Activated CD4-positive, alpha-beta memory T cell treated with anti-CD3 and anti-CD28 coated beads for 36 hours (primary cell): ENCODE data around the gene ZNF365. TPM values are rescaled to one million over a fixed set of nuclear protein-coding genes. Genes with fewer than 3 reads are reported as not detected.

Experiments
- CTCF ChIA-PET: fragments of 350-600 bp; sonication (Branson Sonifier 250); formaldehyde crosslinking; loops from one replicate; lab custom pipeline; 2021; ENCODE audit warnings: antibody characterized with exemption, inconsistent platforms; lab: Charles Lee
- POLR2A ChIA-PET: fragments of 350-600 bp; sonication (Branson Sonifier 250); formaldehyde crosslinking; loops from one replicate; lab custom pipeline; 2021; ENCODE audit warnings: antibody characterized with exemption; lab: Charles Lee
- DNase-seq: peaks from one replicate; pipeline ENCODE4 v3.0.0-alpha.2; 2020
- H3K27ac Mint-ChIP-seq: one replicate; pipeline ENCODE4 v1.8.0; 2021; ENCODE audit warnings: mixed read lengths
- H3K27me3 Mint-ChIP-seq: one replicate; pipeline ENCODE4 v1.8.0; 2021; ENCODE audit warnings: mixed read lengths
- H3K36me3 Mint-ChIP-seq: one replicate; pipeline ENCODE4 v1.8.0; 2021; ENCODE audit warnings: mixed read lengths
- H3K4me1 Mint-ChIP-seq: one replicate; pipeline ENCODE4 v1.8.0; 2021; ENCODE audit warnings: low read depth, mixed read lengths
- H3K4me3 Mint-ChIP-seq: one replicate; pipeline ENCODE4 v1.8.0; 2021; ENCODE audit warnings: mild to moderate bottlenecking, mixed read lengths
- H3K9me3 Mint-ChIP-seq: one replicate; pipeline ENCODE4 v1.8.0; 2021; ENCODE audit warnings: mixed read lengths
- intact Hi-C: fragments of 100-400 bp; cut with micrococcal nuclease; formaldehyde crosslinking; loops from one replicate; pipeline ENCODE4 v1.15.1; 2023
- total RNA-seq, 2 experiments: library from RNA; stranded (reverse); gene quantifications; one replicate each; pipeline ENCODE4 v1.2.3, GENCODE V29; 2021

The ZNF365 gene
- total RNA-seq, 2 experiments from 2014 or later = 1.2 to 1.4 TPM

DNA sequence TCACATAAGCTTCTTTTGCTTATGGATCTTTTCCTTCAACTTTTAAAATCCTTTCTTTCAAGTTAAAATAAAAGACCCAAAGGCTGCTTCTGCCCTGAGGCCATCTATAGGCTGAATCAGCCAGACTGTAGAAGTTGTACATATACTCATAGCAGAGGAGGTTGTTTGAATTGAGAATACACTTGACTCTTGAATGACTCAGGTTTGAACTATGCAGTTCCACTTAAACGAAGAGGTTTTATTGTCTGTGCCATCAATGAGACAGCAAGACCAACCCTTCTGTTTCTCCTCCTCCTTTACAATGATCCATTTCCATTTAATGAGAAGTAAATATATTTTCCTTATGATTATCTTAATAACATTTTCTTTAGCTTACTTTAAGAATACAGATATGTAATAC lies 5.8 kb downstream of the ZNF365 start:
- peaks cover 44% of the 10 kb centered on the region for H3K4me1 Mint-ChIP-seq
- no peak overlapping the region for H3K4me3 Mint-ChIP-seq
- H3K36me3 Mint-ChIP-seq = no peaks in the 10 kb centered on the region
- DNase-seq = no peak
- H3K9me3 Mint-ChIP-seq = no peaks in the 10 kb centered on the region
- intact Hi-C loops = loop anchor here (2.0 to 5.0 kb wide), 5 partner anchors 27 to 887 kb away; no protein-coding TSS in a partner anchor
- POLR2A ChIA-PET = interaction anchor here (0.7 kb wide), 1 partner anchor 46 kb away, joined by 3 read pairs; no protein-coding TSS in a partner anchor
- no peak overlapping the region for H3K27ac Mint-ChIP-seq
- H3K27me3 Mint-ChIP-seq = peaks cover 3% of the 10 kb centered on the region
- CTCF ChIA-PET = no interaction called here

DNA sequence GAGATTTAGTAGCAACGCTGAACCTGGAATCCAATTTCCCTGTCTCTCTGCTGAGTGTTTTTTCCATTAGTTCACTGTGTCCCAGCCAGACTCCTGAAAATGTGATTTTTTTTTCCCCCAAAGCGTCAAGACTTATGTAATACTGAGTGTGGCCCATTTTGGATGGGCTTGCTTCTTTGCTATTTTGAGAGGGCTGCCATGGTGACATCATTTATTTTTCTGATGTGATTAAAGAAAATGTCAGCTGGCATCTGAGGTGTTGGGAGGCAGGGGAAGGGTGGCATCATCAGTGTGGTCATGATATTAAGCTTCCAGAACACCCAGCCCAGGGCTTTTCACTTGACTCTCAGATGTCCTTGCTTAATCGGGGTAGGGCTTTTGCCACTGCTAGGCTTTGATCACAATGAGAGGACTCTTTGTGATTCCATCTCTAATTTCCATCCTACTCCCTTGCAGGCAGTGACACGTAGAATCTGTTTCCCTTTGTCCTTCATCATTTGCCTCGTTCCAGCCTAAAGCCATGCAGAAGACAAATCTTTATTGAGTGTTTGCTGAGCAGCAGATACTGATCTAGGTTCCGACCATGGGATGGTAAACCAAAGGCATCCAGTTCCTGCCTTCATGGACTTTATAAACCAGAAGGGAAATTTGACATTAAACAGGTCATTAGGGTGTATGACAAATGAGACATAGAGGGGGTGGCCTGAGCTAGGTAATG lies 7.4 kb downstream of the ZNF365 start:
- H3K4me3 Mint-ChIP-seq = no peak overlapping the region
- H3K27ac Mint-ChIP-seq = no peak overlapping the region
- ChIA-PET CTCF (no interaction called here), POLR2A (no interaction called here)
- DNase-seq = no peak
- H3K27me3 Mint-ChIP-seq = no peaks in the 10 kb centered on the region
- peaks cover 51% of the 10 kb centered on the region for H3K4me1 Mint-ChIP-seq
- intact Hi-C loops = loop anchor here (2.0 to 5.0 kb wide), 5 partner anchors 29 to 886 kb away; no protein-coding TSS in a partner anchor
- no peaks in the 10 kb centered on the region for H3K9me3 Mint-ChIP-seq
- no peaks in the 10 kb centered on the region for H3K36me3 Mint-ChIP-seq

DNA sequence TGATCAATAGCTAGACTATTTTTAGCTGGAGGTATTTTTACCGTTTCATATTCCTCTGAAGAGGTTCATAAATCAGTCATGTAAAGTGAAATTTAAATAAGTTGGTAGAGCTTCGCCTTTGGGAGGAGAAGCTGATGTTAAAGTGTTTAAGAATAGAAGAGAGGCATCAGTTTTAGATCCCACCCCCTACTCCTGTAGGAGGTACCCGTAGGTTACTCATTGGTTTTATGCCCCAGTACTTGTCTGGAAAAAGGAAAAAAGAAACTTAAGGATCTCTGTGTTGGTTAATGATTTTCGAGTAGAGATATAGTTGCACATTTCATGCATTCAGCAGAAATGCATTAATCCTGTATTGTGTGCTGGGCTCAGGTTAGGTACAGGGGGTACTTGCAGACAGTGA lies 8.7 kb downstream of the ZNF365 start:
- no peaks in the 10 kb centered on the region for H3K27me3 Mint-ChIP-seq
- no peak overlapping the region for H3K4me3 Mint-ChIP-seq
- POLR2A ChIA-PET = no interaction called here
- no peaks in the 10 kb centered on the region for H3K9me3 Mint-ChIP-seq
- H3K36me3 Mint-ChIP-seq = no peaks in the 10 kb centered on the region
- CTCF ChIA-PET = interaction anchor here (0.6 kb wide), 1 partner anchor 191 kb away, joined by 3 read pairs; no protein-coding TSS in a partner anchor
- H3K4me1 Mint-ChIP-seq = peaks cover 60% of the 10 kb centered on the region
- DNase-seq = no peak
- intact Hi-C loops = loop anchor here (5.0 kb wide), 4 partner anchors 254 to 884 kb away; no protein-coding TSS in a partner anchor
- no peak overlapping the region for H3K27ac Mint-ChIP-seq

DNA sequence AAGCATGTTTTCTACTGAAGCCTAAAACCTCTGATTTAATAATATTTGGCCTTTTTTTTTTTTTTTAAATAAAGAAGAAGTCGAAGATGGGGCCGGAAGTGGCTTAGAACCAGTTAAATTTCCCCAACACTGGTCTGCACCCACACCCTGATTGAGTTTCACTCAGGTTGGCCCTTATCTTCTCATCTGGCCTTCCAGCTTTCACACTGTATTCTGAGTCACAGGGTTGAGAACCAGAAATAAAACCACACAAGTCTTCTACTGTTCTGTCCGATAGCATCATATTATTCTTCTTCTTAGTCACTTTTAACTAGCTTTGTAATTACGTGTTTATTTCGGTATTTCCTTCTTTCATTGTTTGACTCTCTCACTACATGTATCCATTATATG lies 9.9 kb downstream of the ZNF365 start:
- Mint-ChIP-seq H3K27me3 (no peaks in the 10 kb centered on the region), H3K9me3 (no peaks in the 10 kb centered on the region), H3K27ac (peak overlapping the region; percentile 48), H3K4me3 (no peak overlapping the region), H3K4me1 (peaks cover 61% of the 10 kb centered on the region), H3K36me3 (no peaks in the 10 kb centered on the region)
- intact Hi-C loops = loop anchor here (1.0 to 5.0 kb wide), 10 partner anchors 42 to 883 kb away; no protein-coding TSS in a partner anchor
- POLR2A ChIA-PET = interaction anchor here (0.9 to 1.6 kb wide), 3 partner anchors 10 to 432 kb away, joined by 3 to 7 read pairs (median 3); partner anchors contain the start of genes EGR2 and ZNF365
- DNase-seq = peak; percentile 73
- CTCF ChIA-PET = interaction anchor here (0.6 to 1.0 kb wide), 2 partner anchors 34 to 141 kb away, joined by 3 to 4 read pairs; no protein-coding TSS in a partner anchor

DNA sequence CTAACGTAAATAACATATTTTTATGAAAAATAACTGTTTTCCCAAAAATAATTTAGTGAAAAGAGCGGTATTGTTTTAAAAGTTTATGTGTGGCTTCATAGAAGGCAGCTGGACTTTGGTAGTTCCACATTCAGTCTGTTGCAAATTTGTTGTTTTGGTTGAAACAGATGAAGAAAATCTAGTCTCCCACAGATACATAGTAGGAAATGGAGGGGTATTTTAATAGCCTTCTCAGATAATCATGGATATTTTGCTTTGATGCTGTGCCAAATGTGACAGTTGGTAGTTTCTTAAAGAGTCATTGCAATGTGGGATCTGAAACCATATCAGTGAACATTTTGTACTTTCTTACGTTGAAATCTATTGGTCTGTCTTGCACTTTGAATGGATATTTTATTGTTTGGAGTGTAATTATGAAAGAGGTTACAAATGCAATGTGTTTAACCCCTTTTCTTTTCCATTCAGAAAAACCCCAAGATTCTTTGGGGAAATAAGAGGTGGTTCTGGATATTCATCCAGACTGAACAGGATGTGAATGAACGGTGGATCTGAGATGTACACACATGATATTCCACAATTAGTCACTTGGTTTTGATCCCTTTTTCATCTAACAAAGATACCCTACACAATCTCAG lies 10.4 kb downstream of the ZNF365 start:
- Mint-ChIP-seq H3K27me3 (no peaks in the 10 kb centered on the region), H3K4me3 (no peak overlapping the region), H3K36me3 (no peaks in the 10 kb centered on the region), H3K27ac (peak overlapping the region; percentile 48), H3K9me3 (no peaks in the 10 kb centered on the region), H3K4me1 (peaks cover 59% of the 10 kb centered on the region)
- DNase-seq = no peak
- intact Hi-C loops = loop anchor here (1.0 to 5.0 kb wide), 10 partner anchors 42 to 883 kb away; no protein-coding TSS in a partner anchor
- POLR2A ChIA-PET = interaction anchor here (0.9 to 1.6 kb wide), 2 partner anchors 10 to 49 kb away, joined by 3 to 7 read pairs; partner anchors contain the start of gene ZNF365
- CTCF ChIA-PET = interaction anchor here (1.0 kb wide), 1 partner anchor 141 kb away, joined by 4 read pairs; no protein-coding TSS in a partner anchor

DNA sequence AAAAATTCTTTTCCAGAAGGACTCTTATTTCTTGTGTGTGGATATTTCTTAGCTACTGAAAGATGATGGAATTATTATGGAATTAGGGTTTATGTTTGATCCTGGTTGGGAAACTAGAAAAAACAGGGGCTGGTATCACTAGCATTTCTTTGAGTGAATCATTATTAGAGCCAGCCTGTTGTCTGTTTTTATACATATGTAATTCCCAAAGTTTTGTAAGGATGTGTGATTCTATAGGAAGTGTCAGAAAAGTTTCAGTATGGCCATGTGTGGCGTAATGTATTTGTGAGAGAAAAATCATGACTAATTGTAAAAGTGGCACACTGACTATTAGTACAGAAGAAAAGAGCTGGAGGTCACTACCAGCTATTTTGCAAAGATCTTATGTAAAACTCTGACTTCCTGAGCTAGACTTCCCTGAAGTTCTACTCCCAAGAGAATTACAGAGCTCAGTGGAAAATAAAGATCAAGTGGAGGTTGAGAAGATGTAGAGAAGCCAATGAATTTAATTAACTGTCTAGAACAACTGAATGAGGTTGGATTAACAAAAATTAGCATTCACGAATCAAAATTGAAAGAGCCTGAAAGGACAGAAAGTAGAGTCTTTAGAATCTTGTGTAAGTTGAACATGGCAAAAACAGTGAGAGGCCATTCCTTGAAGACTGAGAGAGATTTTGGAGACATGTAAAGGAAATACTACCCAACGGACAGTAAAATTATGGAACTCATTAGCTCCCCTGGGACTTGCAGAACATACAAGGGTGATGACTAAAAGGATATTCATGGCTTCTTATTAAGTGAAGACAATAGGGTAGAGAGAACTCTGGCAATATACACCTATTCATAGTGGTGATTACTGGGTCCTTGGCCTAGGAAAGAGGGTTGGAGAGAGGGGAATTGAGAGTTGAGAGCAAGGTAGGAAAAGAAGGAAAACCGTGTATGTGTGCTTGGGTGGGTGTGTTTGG lies 12.5 kb downstream of the ZNF365 start:
- no peak overlapping the region for H3K27ac Mint-ChIP-seq
- ChIA-PET POLR2A (interaction anchor here (0.5 kb wide), 1 partner anchor 636 kb away, joined by 4 read pairs; no protein-coding TSS in a partner anchor), CTCF (interaction anchor here (0.8 to 1.5 kb wide), 5 partner anchors 37 to 123 kb away, joined by 3 to 4 read pairs (median 4); no protein-coding TSS in a partner anchor)
- peaks cover 44% of the 10 kb centered on the region for H3K4me1 Mint-ChIP-seq
- H3K36me3 Mint-ChIP-seq = no peaks in the 10 kb centered on the region
- H3K4me3 Mint-ChIP-seq = no peak overlapping the region
- no peak for DNase-seq
- intact Hi-C loops = no loop called here
- no peaks in the 10 kb centered on the region for H3K27me3 Mint-ChIP-seq
- no peaks in the 10 kb centered on the region for H3K9me3 Mint-ChIP-seq

DNA sequence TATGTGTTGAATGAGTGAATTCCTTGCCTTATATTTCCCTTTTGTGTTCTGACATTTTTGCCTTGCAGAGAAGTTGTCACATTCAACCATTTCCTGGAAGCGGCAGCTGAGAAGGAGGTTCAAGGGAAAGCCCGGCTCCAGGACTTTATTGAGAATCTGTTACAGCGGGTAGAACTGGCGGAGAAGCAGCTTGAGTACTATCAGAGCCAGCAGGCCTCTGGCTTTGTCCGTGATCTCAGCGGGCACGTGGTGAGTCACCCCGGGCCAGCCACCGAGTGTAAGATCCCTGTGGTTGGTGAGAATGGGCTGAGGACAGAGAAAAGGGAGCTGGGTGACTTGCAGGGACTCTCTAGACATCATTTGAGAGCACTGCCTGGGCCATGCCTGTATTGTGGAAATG lies 14.2 kb downstream of the ZNF365 start:
- POLR2A ChIA-PET = no interaction called here
- intact Hi-C loops = no loop called here

DNA sequence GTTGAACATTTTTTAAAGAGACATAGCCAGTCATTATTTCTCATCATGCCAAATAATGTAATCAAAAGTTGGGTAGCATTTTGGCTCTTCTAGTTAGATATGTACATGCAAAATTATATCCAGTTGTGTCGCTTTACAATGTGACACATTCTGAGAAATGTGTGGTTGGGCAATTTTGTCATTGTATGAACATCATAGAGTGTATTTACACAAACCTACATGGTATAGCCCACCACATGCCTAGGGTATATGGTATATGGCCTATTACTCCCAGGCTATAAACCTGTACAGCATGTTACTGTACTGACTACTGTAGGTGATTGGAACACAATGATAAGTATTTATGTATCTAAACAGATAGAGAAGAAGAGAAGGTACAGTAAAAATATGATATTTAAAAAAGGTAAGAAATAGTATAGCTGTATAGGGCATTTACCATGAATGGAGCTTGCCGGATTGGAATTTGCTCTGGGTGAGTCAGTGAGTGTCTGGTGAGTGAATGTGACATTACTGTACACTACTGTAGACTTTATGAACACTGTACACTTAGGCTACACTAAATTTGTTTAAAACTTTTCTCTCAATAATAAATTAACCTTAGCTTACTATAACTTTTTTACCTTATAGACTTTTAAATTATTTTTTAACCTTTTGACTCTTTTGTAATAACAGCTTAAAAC lies 16.5 kb downstream of the ZNF365 start:
- Mint-ChIP-seq H3K9me3 (no peaks in the 10 kb centered on the region), H3K27me3 (no peaks in the 10 kb centered on the region), H3K4me3 (no peak overlapping the region), H3K36me3 (no peaks in the 10 kb centered on the region), H3K4me1 (peaks cover 19% of the 10 kb centered on the region), H3K27ac (no peak overlapping the region)
- POLR2A ChIA-PET = no interaction called here
- CTCF ChIA-PET = no interaction called here
- DNase-seq = no peak
- intact Hi-C loops = no loop called here

More for the DNA sequence above, 14.2 kb downstream of the ZNF365 start:
- Mint-ChIP-seq H3K4me3 (no peak overlapping the region), H3K27ac (no peak overlapping the region), H3K27me3 (no peaks in the 10 kb centered on the region), H3K4me1 (peaks cover 37% of the 10 kb centered on the region), H3K36me3 (no peaks in the 10 kb centered on the region), H3K9me3 (no peaks in the 10 kb centered on the region)
- no peak for DNase-seq
- CTCF ChIA-PET = interaction anchor here (1.2 kb wide), 1 partner anchor 43 kb away, joined by 4 read pairs; no protein-coding TSS in a partner anchor

DNA sequence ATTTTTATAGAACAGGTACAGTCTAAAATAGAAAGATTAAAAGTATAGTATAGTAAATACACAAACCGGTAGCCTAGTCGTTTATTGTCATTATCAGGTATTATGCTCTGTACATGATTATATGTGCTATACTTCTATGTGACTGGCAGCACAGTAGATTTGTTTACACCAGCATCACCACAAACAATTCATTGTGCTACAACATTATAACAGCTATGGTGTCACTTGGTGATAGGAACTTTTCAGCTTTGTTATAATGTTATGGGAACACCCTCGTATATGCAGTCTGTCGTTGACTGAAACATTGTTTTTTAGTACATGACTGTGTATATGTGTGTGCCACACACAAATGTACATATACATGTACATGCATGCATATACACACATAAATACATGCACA lies 19.1 kb downstream of the ZNF365 start:
- no peak for DNase-seq
- no peaks in the 10 kb centered on the region for H3K36me3 Mint-ChIP-seq
- no peak overlapping the region for H3K27ac Mint-ChIP-seq
- intact Hi-C loops = no loop called here
- ChIA-PET POLR2A (no interaction called here), CTCF (no interaction called here)
- no peaks in the 10 kb centered on the region for H3K9me3 Mint-ChIP-seq
- H3K4me3 Mint-ChIP-seq = no peak overlapping the region
- no peaks in the 10 kb centered on the region for H3K4me1 Mint-ChIP-seq
- H3K27me3 Mint-ChIP-seq = no peaks in the 10 kb centered on the region

DNA sequence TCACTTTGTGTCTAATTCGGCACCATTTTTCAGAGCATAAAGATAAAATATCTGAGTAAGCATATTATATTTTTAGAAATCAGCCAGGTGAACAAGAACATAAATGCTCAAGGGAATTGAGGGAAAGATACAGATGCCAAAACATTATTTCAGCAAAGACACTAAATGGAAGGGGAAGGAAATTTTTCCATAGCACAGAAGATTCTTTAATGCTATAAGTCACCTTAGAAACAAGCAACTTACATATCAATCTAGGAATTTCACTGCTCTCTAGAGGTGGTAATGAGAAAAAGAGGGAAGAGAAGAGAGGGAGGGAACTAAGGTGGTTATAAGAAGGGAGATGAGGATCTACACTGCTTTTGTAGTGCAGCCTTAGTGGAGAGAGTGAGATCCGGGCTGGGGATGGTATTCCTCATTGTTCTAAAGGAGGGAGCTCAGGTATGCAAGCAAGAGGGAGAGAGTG lies 20.4 kb downstream of the ZNF365 start:
- intact Hi-C loops = no loop called here
- Mint-ChIP-seq H3K4me1 (no peaks in the 10 kb centered on the region), H3K27me3 (no peaks in the 10 kb centered on the region), H3K27ac (no peak overlapping the region), H3K36me3 (no peaks in the 10 kb centered on the region), H3K9me3 (no peaks in the 10 kb centered on the region), H3K4me3 (no peak overlapping the region)
- DNase-seq = no peak
- CTCF ChIA-PET = interaction anchor here (0.7 kb wide), 1 partner anchor 129 kb away, joined by 3 read pairs; no protein-coding TSS in a partner anchor
- POLR2A ChIA-PET = no interaction called here

DNA sequence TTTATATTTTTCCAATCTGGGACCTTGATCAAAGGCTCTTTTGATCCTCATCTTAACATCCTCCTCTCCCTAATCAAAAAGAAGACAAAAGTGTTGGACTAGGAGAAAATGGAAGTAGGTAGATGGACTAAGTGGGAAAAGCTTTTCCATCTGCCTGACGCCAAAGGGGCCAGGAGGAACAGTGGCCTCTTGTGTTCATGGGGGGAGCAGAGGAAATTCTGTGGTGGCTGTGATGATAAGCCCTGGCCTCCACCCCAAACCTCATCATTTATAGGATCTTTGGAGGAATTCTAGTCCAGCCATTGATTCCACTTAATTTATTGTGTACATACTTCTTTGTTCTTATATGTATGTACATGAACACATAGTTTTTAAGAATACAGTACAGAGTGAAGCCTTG lies 21.7 kb downstream of the ZNF365 start:
- Mint-ChIP-seq H3K4me1 (no peaks in the 10 kb centered on the region), H3K36me3 (no peaks in the 10 kb centered on the region), H3K27me3 (no peaks in the 10 kb centered on the region), H3K4me3 (no peak overlapping the region), H3K27ac (no peak overlapping the region), H3K9me3 (no peaks in the 10 kb centered on the region)
- ChIA-PET POLR2A (no interaction called here), CTCF (no interaction called here)
- no peak for DNase-seq
- intact Hi-C loops = no loop called here
